ENCODE results near the gene RARG. TPM values are rescaled to one million over a fixed set of nuclear protein-coding genes. Genes with fewer than 3 reads are reported as not detected.

The RARG gene
- total RNA-seq, 1 experiment from 2014 or later = 62.0 TPM

DNA sequence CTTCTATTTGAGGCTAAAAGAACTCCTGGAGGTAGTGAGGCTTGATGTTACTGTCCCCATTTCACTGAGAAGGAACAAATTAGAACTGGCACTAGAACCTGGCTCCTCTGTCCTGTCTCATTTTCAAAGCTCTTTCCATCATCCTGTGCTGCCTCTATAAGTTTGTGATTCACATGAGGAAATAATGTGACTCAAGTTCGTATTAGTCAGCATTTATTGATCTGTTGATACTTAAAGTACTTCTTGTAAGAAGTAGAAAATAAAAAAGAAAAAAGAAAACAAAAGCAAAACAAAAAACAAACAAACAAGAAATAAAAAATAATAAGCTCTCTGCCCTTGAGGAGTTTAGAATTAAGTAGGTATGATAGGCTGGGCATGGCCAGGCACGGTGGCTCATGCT lies 33.8 kb upstream of the RARG start:
- Histone ChIP-seq H3K9me2 (replicated peaks; ENCODE audit: low read length) (no peaks in the 10 kb centered on the region), H3K4me1 (ENCODE audit: insufficient read depth, low read length) (peaks cover 28% of the 10 kb centered on the region), H3K27me3 (ENCODE audit: low read length) (no peaks in the 10 kb centered on the region), H3K36me3 (ENCODE audit: low read depth, low read length) (peaks cover 7% of the 10 kb centered on the region; the same call in 1 of the 2 replicates), H3F3A (ENCODE audit: low read length, unreplicated experiment) (no peaks in the 10 kb centered on the region), H3K4me3 (ENCODE audit: low read length) (no peak overlapping the region), H3K9ac (ENCODE audit: low read length) (no peak overlapping the region), H4K20me1 (ENCODE audit: low read length) (peaks cover 7% of the 10 kb centered on the region; the same call in 1 of the 2 replicates), H3K27ac (ENCODE audit: low read length) (no peak overlapping the region), H3K4me2 (ENCODE audit: low read length) (no peak overlapping the region), H2AFZ (ENCODE audit: low read length) (no peak overlapping the region), H3K79me2 (ENCODE audit: low read length) (peaks cover 26% of the 10 kb centered on the region), H3K9me3 (ENCODE audit: low read length) (no peaks in the 10 kb centered on the region)
- TF ChIP-seq, protein P1, sequence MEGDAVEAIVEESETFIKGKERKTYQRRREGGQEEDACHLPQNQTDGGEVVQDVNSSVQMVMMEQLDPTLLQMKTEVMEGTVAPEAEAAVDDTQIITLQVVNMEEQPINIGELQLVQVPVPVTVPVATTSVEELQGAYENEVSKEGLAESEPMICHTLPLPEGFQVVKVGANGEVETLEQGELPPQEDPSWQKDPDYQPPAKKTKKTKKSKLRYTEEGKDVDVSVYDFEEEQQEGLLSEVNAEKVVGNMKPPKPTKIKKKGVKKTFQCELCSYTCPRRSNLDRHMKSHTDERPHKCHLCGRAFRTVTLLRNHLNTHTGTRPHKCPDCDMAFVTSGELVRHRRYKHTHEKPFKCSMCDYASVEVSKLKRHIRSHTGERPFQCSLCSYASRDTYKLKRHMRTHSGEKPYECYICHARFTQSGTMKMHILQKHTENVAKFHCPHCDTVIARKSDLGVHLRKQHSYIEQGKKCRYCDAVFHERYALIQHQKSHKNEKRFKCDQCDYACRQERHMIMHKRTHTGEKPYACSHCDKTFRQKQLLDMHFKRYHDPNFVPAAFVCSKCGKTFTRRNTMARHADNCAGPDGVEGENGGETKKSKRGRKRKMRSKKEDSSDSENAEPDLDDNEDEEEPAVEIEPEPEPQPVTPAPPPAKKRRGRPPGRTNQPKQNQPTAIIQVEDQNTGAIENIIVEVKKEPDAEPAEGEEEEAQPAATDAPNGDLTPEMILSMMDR (conservative IDR thresholded peaks at IDR 0.05; ENCODE audit: low read depth, low read length) = no peak
- no peak for TF ChIP-seq EZH2 (IDR thresholded peaks at IDR 0.05; ENCODE audit: low read length, unreplicated experiment)
- TF ChIP-seq EZH2phosphoT487 (IDR thresholded peaks at IDR 0.05; ENCODE audit: borderline replicate concordance, low read length) = no peak
- BruUV-seq (replicated peaks) = no TSS peak
- DNase-seq = peak; percentile 69
- peak; percentile 21 for ATAC-seq
- ChIA-PET CTCF (interaction anchor here (0.7 to 0.8 kb wide), 2 partner anchors 48 to 213 kb away, joined by 4 read pairs; no protein-coding TSS in a partner anchor), POLR2A (ENCODE audit: unreplicated experiment) (interaction anchor here (0.6 to 0.7 kb wide), 3 partner anchors 12 to 293 kb away, joined by 3 to 7 read pairs (median 3); no protein-coding TSS in a partner anchor)
- intact Hi-C loops (cut with micrococcal nuclease) = no loop called here

DNA sequence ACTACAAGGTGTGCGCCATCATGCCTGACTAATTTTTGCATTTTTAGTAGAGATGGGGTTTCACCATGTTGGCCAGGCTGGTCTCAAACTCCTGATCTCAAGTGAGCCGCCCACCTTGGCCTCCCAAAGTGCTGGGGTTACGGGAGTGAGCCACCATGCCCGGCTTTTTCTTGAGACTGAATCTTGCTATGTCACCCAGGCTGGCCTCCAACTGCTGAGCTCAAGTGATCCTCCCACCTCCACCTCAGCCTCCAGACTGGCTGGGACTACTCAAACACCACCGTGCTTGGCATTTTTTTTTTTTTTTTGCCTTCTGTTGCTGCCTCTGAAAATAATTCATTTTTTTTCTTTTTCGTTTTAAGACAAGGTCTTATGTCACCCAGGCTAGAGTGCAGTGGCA lies 27.9 kb upstream of the RARG start:
- Histone ChIP-seq H3K4me3 (ENCODE audit: low read length) (no peak overlapping the region), H3K27ac (ENCODE audit: low read length) (no peak overlapping the region), H3K9me3 (ENCODE audit: low read length) (no peaks in the 10 kb centered on the region), H3K9me2 (replicated peaks; ENCODE audit: low read length) (no peaks in the 10 kb centered on the region), H3K4me1 (ENCODE audit: insufficient read depth, low read length) (no peaks in the 10 kb centered on the region), H3K36me3 (ENCODE audit: low read depth, low read length) (no peaks in the 10 kb centered on the region), H3K79me2 (ENCODE audit: low read length) (no peaks in the 10 kb centered on the region), H4K20me1 (ENCODE audit: low read length) (no peaks in the 10 kb centered on the region), H3F3A (ENCODE audit: low read length, unreplicated experiment) (no peaks in the 10 kb centered on the region), H3K9ac (ENCODE audit: low read length) (no peak overlapping the region), H3K4me2 (ENCODE audit: low read length) (no peak overlapping the region), H2AFZ (ENCODE audit: low read length) (no peak overlapping the region), H3K27me3 (ENCODE audit: low read length) (no peaks in the 10 kb centered on the region)
- TF ChIP-seq EZH2phosphoT487 (IDR thresholded peaks at IDR 0.05; ENCODE audit: borderline replicate concordance, low read length) (no peak), EZH2 (IDR thresholded peaks at IDR 0.05; ENCODE audit: low read length, unreplicated experiment) (no peak)
- TF ChIP-seq, protein P1 (conservative IDR thresholded peaks at IDR 0.05; ENCODE audit: low read depth, low read length) = no peak
- intact Hi-C loops (cut with micrococcal nuclease) = no loop called here
- ATAC-seq (no peak), DNase-seq (no peak)
- BruUV-seq (replicated peaks) = no TSS peak
- ChIA-PET CTCF (no interaction called here), POLR2A (ENCODE audit: unreplicated experiment) (no interaction called here)

Measured in PC-3 (cell line).